H1 (cell line): ENCODE results near the gene CPNE5.

ENCODE experiments used
- CHD1 ChIP-seq: IDR thresholded peaks from 2 replicates; pipeline ENCODE4 v1.6.1; 2012; ENCODE audit warnings: low read depth, low read length, improper control_type of control experiment
- POLR2A ChIP-seq, 2 experiments: IDR thresholded peaks; 1 replicate in 1 of 2; 2 replicates in 1 of 2; pipeline ENCODE4 v1.6.1; 2011; ENCODE audit warnings: low read depth in 2 of 2, low read length in 2 of 2, mild to moderate bottlenecking in 2 of 2; ENCODE audit errors: control extremely low read depth in 1 of 2
- SRF ChIP-seq: IDR thresholded peaks from 2 replicates; pipeline ENCODE4 v1.6.1; 2011; ENCODE audit warnings: mild to moderate bottlenecking, low read depth, low read length, moderate library complexity
- TAF1 ChIP-seq: IDR thresholded peaks from 2 replicates; pipeline ENCODE4 v1.6.1; 2011; ENCODE audit warnings: mild to moderate bottlenecking, low read depth, low read length

- TF ChIP-seq POLR2A (IDR thresholded peaks at IDR 0.05; ENCODE audit: control extremely low read depth in 1 of 2, low read depth in 2 of 2, low read length in 2 of 2) = no peak
- no peak for TF ChIP-seq CHD1
- TF ChIP-seq TAF1 = no peak
- TF ChIP-seq SRF = no peak
Observed at GRCh38 chr6:36698871-36699271, 140.4 kb downstream of the CPNE5 start.
